ENCODE measurements around the gene CORO1C.
"Not testable (repeated sequence)": the region's sequence is repeated elsewhere in the genome, so short reads cannot be mapped to it uniquely, and the experiment has no call there.

CORO1C gene

GRCh38 chr12:108633081-108633533, 98.2 kb downstream of the CORO1C start:
- no peak for DNase-seq

GRCh38 chr12:108631261-108631660, 100.1 kb downstream of the CORO1C start:
- DNase-seq: not testable (repeated sequence)

- no peak for DNase-seq
These were observed 100.7 kb downstream of the CORO1C start for GRCh38 chr12:108630481-108631207.

GRCh38 chr12:108629824-108630476, 101.4 kb downstream of the CORO1C start:
- DNase-seq: peak; percentile 48

GRCh38 chr12:108629151-108629550, 102.2 kb downstream of the CORO1C start:
- no peak for DNase-seq

- DNase-seq: no peak
These were observed 104.0 kb downstream of the CORO1C start for GRCh38 chr12:108627134-108627920.

- DNase-seq: no peak
These were observed 106.1 kb downstream of the CORO1C start for GRCh38 chr12:108625228-108625627.

GRCh38 chr12:108623577-108623976, 107.7 kb downstream of the CORO1C start:
- no peak for DNase-seq

- no peak for DNase-seq
These were observed 108.3 kb downstream of the CORO1C start for GRCh38 chr12:108622921-108623514.

- DNase-seq: no peak
These were observed 108.9 kb downstream of the CORO1C start for GRCh38 chr12:108622421-108622820.

- DNase-seq: no peak
These were observed 110.2 kb downstream of the CORO1C start for GRCh38 chr12:108621161-108621560.

GRCh38 chr12:108620236-108620879, 111.0 kb downstream of the CORO1C start:
- no peak for DNase-seq

- no peak for DNase-seq
These were observed 111.8 kb downstream of the CORO1C start for GRCh38 chr12:108619369-108620160.

- not testable (repeated sequence) for DNase-seq
These were observed 112.4 kb downstream of the CORO1C start for GRCh38 chr12:108618953-108619274.

GRCh38 chr12:108618079-108618952, 113.0 kb downstream of the CORO1C start:
- DNase-seq: peak; percentile 73

GRCh38 chr12:108616941-108617858, 114.1 kb downstream of the CORO1C start:
- peak; percentile 63 for DNase-seq

- DNase-seq: no peak
These were observed 115.0 kb downstream of the CORO1C start for GRCh38 chr12:108616359-108616758.

GRCh38 chr12:108615918-108616317, 115.4 kb downstream of the CORO1C start:
- no peak for DNase-seq

- DNase-seq: no peak
These were observed 116.7 kb downstream of the CORO1C start for GRCh38 chr12:108614639-108615038.

- no peak for DNase-seq
These were observed 117.3 kb downstream of the CORO1C start for GRCh38 chr12:108614041-108614440.

Data from activated gamma-delta T cell treated with Interleukin-2 at 50 U/mL for 16 hours (primary cell).